GM20431 (cell line): ENCODE results near the gene IQUB.

ENCODE experiments used
- in situ Hi-C: fragments of 300-500 bp; cut with MseI, MboI; formaldehyde crosslinking; loops from one replicate; pipeline ENCODE4 v1.15.0; 2020; ENCODE audit warnings: low sequenced_read_pairs; ENCODE audit not compliant: unreplicated experiment

The IQUB gene

GRCh38 chr7:123534383-123535260 is at the start of gene IQUB:
IQUB (minus strand) TSS chr7:123534595; CDS start chr7:123512340, 22,255 bp downstream.
- in situ Hi-C loops: no loop called here

GRCh38 chr7:123583821-123584220 is 49.4 kb upstream of the IQUB start:
- in situ Hi-C loops: no loop called here

- in situ Hi-C loops: no loop called here
Observed at GRCh38 chr7:123581162-123581459, 46.7 kb upstream of the IQUB start.

- in situ Hi-C loops: no loop called here
Observed at GRCh38 chr7:123580406-123581161, 46.2 kb upstream of the IQUB start.

GRCh38 chr7:123579416-123579815 is 45.0 kb upstream of the IQUB start:
- in situ Hi-C loops: no loop called here

- in situ Hi-C loops: no loop called here
Observed at GRCh38 chr7:123573896-123574467, 39.6 kb upstream of the IQUB start.

GRCh38 chr7:123573341-123573740 is 38.9 kb upstream of the IQUB start:
- in situ Hi-C loops: no loop called here

- in situ Hi-C loops: no loop called here
Observed at GRCh38 chr7:123571684-123572083, 37.3 kb upstream of the IQUB start.

- in situ Hi-C loops: no loop called here
Observed at GRCh38 chr7:123571187-123571586, 36.8 kb upstream of the IQUB start.

- in situ Hi-C loops: no loop called here
Observed at GRCh38 chr7:123570390-123571182, 36.2 kb upstream of the IQUB start.

GRCh38 chr7:123569352-123570010 is 35.1 kb upstream of the IQUB start:
- in situ Hi-C loops: no loop called here

GRCh38 chr7:123562121-123562520 is 27.7 kb upstream of the IQUB start:
- in situ Hi-C loops: no loop called here

GRCh38 chr7:123558289-123558874 is 24.0 kb upstream of the IQUB start:
- in situ Hi-C loops: no loop called here

- in situ Hi-C loops: no loop called here
Observed at GRCh38 chr7:123557398-123558288, 23.2 kb upstream of the IQUB start, which contains the start of gene NDUFA5. NDUFA5 (minus strand) TSS chr7:123557818; CDS start chr7:123557795, 23 bp downstream.

- in situ Hi-C loops: no loop called here
Observed at GRCh38 chr7:123557016-123557397, 22.6 kb upstream of the IQUB start.

GRCh38 chr7:123555484-123555883 is 21.1 kb upstream of the IQUB start:
- in situ Hi-C loops: no loop called here

- in situ Hi-C loops: no loop called here
Observed at GRCh38 chr7:123553159-123553558, 18.8 kb upstream of the IQUB start.

GRCh38 chr7:123552641-123553040 is 18.2 kb upstream of the IQUB start:
- in situ Hi-C loops: no loop called here
